Measurements from ENCODE around the gene COG1.
"Not testable (repeated sequence)": the region's sequence is repeated elsewhere in the genome, so short reads cannot be mapped to it uniquely, and the experiment has no call there.

Gene COG1, protein sequence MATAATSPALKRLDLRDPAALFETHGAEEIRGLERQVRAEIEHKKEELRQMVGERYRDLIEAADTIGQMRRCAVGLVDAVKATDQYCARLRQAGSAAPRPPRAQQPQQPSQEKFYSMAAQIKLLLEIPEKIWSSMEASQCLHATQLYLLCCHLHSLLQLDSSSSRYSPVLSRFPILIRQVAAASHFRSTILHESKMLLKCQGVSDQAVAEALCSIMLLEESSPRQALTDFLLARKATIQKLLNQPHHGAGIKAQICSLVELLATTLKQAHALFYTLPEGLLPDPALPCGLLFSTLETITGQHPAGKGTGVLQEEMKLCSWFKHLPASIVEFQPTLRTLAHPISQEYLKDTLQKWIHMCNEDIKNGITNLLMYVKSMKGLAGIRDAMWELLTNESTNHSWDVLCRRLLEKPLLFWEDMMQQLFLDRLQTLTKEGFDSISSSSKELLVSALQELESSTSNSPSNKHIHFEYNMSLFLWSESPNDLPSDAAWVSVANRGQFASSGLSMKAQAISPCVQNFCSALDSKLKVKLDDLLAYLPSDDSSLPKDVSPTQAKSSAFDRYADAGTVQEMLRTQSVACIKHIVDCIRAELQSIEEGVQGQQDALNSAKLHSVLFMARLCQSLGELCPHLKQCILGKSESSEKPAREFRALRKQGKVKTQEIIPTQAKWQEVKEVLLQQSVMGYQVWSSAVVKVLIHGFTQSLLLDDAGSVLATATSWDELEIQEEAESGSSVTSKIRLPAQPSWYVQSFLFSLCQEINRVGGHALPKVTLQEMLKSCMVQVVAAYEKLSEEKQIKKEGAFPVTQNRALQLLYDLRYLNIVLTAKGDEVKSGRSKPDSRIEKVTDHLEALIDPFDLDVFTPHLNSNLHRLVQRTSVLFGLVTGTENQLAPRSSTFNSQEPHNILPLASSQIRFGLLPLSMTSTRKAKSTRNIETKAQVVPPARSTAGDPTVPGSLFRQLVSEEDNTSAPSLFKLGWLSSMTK

DNA sequence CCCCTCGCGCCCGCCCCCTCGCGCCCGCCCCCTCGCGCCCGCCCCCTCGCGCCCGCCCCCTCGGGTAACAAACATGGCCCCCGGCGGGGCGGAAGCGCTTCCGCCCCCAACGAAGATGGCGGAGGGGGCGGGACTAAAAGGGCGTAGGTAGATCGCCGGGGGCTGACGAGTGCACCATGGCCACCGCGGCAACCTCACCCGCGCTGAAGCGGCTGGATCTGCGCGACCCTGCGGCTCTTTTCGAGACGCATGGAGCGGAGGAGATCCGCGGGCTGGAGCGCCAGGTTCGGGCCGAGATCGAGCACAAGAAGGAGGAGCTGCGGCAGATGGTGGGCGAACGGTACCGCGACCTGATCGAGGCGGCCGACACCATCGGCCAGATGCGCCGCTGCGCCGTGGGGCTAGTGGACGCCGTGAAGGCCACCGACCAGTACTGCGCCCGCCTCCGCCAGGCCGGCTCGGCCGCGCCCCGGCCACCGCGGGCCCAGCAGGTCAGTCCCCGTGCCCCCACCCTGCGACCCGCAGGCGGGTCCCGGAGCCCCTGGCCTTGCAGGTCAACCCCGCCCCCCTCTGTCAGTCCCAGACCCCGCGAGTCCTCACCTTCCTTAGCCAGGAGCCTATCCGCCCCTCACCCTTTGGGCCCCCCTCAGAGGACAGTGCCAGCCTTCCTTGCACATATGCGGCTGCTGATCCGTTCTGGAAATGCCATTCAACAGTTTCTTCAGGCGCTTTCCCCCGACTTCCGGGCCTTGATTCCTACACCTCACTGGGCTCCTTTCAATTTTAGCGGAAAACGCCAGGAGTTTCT, at the start of gene COG1:
COG1 (plus strand) TSS at position 162 of the 808 bp plus-strand sequence; CDS start at position 177, 15 bp downstream.
- DNase-seq: peak; percentile 86

- not testable (repeated sequence) for DNase-seq
Observed at GRCh38 chr17:73144209-73144608, 48.6 kb upstream of the COG1 start.

DNA sequence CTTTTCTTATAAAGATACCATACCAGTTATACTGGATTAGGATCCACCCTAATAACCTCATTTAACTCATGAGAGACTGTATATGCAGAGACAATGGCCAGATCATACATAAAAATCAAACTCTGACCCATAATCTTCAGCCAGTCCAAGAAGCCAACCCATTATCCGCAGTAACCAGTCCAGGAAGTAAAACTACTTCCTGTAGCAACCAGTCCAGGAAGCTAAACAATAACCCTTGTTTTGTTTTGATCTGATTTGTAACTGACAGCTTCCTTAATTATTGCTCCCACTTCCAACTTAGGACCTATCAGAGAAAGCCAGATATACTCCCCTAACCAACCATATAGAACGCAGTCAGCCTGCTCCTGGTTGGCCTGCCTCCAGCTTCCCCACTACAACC, 47.2 kb upstream of the COG1 start:
- DNase-seq: no peak

DNA sequence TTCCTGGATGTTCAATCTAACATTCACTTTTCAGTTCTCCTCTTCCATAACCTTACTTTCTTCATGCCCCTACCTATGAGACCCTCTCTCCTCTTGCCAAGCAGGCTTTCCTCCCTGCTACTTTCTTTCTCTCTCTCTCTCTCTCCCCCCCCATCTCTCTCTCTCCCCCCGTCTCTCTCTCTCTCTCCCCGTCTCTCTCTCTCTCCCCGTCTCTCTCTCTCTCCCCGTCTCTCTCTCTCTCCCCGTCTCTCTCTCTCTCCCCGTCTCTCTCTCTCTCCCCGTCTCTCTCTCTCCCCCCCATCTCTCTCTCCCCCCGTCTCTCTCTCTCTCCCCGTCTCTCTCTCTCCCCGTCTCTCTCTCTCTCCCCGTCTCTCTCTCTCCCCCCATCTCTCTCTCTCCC, 45.1 kb upstream of the COG1 start:
- not testable (repeated sequence) for DNase-seq

GRCh38 chr17:73148540-73149334, 44.1 kb upstream of the COG1 start:
- no peak for DNase-seq

GRCh38 chr17:73150622-73151300, 42.1 kb upstream of the COG1 start:
- DNase-seq: not testable (repeated sequence)

GRCh38 chr17:73151916-73152632, 40.8 kb upstream of the COG1 start:
- no peak for DNase-seq

DNA sequence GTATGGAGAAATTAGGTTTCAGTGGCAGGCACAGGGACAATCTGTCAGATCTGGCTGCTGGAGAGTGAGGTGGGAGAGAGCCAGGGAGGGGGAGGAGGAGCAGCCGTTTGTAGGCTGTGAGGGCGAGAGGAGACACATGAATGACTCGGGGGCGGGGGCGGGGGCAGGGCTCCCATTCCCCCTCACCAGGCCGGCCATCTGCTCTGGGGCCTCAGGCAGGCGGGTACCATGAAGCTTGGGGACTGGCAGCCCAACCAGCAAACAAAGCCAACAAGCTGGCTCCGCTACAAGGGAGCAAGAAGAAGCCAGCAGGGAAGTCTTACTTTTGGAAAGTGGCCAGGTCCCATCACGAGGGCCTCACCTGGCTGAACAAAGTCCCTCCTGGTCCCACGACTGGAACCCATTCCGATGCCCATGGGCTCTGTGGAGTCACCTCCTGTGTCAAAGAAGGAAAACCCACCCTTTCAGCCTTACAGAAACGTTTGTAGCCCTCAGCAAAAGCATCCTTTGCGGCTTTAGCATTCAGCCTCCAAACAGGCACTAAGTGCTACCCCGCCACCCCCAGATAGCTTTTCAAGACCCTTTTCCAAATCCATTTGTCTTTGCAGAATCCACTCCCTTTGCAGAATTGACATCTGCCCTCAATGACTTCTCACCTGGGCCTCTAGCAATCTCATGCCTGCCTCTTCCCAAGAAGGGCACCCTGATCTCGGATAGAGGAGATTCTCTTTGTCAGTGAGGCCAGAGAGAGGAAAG, 37.3 kb upstream of the COG1 start:
- DNase-seq: no peak

DNA sequence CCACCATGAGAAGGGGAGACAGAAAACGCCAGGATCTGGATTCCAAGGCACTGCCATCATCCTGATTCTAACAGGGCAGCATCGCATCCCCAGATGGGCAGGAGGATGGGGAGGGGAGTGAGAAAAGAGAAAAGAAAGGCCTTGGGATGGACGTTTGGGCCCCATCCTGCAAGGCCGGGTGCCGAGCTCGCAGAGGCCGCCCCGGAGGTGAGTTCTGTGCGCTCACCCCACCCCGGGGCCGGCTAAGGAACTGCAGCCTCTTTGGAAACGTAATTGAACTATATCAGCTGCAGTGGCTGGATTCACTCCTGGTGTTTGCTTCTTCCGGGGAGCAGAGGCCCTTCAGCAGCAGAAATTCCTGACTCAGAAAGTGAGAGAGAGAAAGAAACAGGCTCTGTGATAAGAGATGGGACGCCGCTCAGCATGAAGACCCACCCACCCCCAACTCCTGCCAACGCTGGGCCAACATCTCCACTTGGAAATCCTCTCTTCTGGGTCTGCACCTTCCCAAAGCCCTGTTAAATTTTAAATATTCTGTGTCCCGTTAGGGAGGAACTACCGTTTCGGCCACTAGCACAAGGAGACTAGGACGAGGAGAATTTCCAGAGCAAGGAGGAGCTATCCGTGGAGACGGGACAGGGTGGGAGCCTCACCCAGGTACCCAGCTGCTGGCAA, 36.6 kb upstream of the COG1 start:
- peak; percentile 54 for DNase-seq

GRCh38 chr17:73156887-73157520, 35.9 kb upstream of the COG1 start:
- no peak for DNase-seq

GRCh38 chr17:73157521-73157890, 35.3 kb upstream of the COG1 start:
- no peak for DNase-seq

GRCh38 chr17:73158133-73158532, 34.7 kb upstream of the COG1 start:
- DNase-seq: no peak

DNA sequence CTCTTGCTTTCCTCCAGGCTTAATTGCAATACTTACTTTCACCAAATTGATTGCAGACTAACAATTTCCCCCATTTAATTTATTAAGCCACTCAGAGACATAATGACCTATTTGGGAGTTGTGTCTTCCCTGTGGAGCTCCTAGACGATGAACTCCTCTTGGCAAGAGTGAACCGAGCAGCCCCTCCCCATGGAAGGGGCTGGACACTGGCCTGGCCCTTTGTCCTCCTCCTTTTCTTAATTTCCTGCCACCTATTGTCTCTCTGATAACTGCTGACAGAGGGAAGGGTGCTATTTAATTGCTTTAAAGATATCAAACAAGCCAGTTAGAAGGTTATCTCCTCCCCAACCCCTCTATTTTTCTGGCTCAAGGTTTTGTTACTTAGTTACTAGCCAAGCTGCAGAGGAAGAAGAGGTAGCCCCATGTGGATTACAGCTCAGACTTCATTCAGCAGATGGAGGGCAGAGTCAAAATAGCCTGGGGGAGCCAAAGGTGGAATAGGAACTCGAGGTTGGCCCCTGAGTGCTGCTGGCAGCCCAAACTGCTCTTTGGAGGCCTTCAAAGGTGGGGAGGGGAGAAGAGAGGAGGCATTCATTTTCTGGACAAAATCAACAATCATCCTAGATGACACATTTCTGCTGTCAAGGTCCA, 31.8 kb upstream of the COG1 start:
- no peak for DNase-seq

GRCh38 chr17:73163043-73163442, 29.8 kb upstream of the COG1 start:
- no peak for DNase-seq

DNA sequence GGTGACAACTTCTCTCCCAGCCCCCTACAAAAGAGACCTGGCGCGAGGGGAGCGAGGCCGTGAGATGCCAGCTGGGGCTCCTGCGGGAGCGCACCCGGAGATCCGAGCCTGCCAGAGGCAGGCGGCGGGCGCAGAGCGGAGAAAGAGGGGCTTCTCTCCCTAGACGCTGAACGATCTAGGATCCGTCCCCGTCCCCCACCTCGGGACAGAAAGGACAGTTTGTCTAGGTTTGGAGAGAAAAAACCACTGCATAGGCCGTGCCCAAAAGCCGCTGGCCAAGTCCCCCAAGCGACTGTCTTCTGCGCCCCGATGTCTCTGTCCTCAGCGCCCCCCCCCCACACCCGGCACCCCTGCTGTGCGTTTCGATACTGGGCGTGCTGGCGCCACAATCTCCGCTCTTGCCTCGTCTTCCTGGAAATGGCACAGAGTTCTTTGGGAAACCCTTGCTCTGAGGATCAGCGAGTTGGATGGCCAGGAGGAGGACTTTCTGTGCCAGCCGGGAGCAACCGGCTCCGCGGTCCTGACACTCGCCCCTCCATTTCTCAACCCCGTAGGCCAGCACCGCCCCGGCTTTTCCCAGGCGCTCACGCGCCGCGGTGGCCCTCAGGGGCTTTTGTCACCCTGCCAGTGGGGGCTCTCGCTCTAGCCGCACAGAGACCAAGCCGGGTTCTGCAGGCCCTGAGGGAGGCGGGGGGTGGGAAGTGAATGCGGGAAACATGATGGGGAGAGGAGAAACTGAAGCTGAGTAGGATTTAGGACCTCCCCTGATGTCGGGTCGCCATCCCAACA, 27.0 kb upstream of the COG1 start:
- DNase-seq: no peak

- no peak for DNase-seq
Observed at GRCh38 chr17:73166731-73167581, 25.9 kb upstream of the COG1 start.

Measured in stimulated activated CD4-positive, alpha-beta T cell treated with anti-CD3 and anti-CD28 coated beads, Interleukin-12 subunit alpha, Interleukin-12 subunit beta, amount 100 ng/mL, for 4 hours (primary cell).